Measurements from ENCODE around the gene ZNF468. TPM values are rescaled to one million over a fixed set of nuclear protein-coding genes. Genes with fewer than 3 reads are reported as not detected.
A peak's percentile ranks its signal among the peaks of the same experiment; 100 is the strongest.
"Not testable (repeated sequence)": the region's sequence is repeated elsewhere in the genome, so short reads cannot be mapped to it uniquely, and the experiment has no call there.

Gene ZNF468
- total RNA-seq, 1 donor from 2014 or later, result 21.6 TPM

GRCh38 chr19:52896431-52897137, 39.2 kb upstream of the ZNF468 start:
- DNase-seq (ENCODE audit: extremely low spot score in 2 of 2), result no peak

GRCh38 chr19:52891336-52891735, 33.9 kb upstream of the ZNF468 start:
- Histone ChIP-seq H3K36me3 (peaks cover 0 to 36% of the 10 kb centered on the region in 2 donors), H3K4me3 (no peak overlapping the region), H3K27ac (no peak overlapping the region), H3K9me3 (no peaks in the 10 kb centered on the region), H3K27me3 (no peaks in the 10 kb centered on the region), H3K4me1 (peaks cover 6% of the 10 kb centered on the region)
- no peak for TF ChIP-seq POLR2A (IDR thresholded peaks at IDR 0.05)
- TF ChIP-seq POLR2AphosphoS5 (IDR thresholded peaks at IDR 0.05; ENCODE audit: insufficient read depth in 1 of 2, low read depth in 1 of 2), result no peak
- no peak for TF ChIP-seq CTCF (IDR thresholded peaks at IDR 0.05)
- DNase-seq (ENCODE audit: extremely low spot score in 2 of 2), result no peak
- intact Hi-C loops (cut with DNase I), result no loop called here

More at GRCh38 chr19:52896431-52897137, 39.2 kb upstream of the ZNF468 start:
- Histone ChIP-seq H3K4me1 (peaks cover 17% of the 10 kb centered on the region), H3K27ac (peak overlapping the region; percentile 85), H3K4me3 (peak overlapping the region; percentile 61 to 77), H3K27me3 (no peaks in the 10 kb centered on the region), H3K36me3 (no peaks in the 10 kb centered on the region), H3K9me3 (no peaks in the 10 kb centered on the region)
- intact Hi-C loops (cut with DNase I), result no loop called here
- TF ChIP-seq POLR2A (IDR thresholded peaks at IDR 0.05) (no peak), POLR2AphosphoS5 (IDR thresholded peaks at IDR 0.05; ENCODE audit: insufficient read depth in 1 of 2, low read depth in 1 of 2) (no peak), CTCF (IDR thresholded peaks at IDR 0.05) (no peak)

DNA sequence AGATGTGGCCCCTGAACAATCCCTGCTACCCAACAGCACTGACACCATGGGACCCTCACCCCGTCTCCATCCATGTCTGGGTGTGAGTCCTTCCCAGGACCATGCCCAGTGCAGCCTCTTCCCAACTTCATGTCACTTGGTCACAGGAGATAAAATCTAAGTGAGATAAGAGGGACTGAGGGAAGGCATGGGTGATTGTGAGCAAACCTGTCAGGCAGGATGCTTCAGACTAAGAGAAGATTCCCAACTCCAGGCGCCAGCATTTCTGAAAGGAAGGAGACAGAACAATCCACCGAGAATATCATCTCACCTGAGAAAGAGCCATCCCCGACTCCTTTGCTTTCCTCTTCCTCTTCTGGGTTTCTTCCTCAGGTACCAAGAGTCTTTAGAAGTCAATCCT, 32.5 kb upstream of the ZNF468 start:
- DNase-seq (ENCODE audit: extremely low spot score in 2 of 2), result no peak
- Histone ChIP-seq H3K27me3 (no peaks in the 10 kb centered on the region), H3K4me1 (no peaks in the 10 kb centered on the region), H3K9me3 (no peaks in the 10 kb centered on the region), H3K4me3 (no peak overlapping the region), H3K36me3 (peaks cover 0 to 50% of the 10 kb centered on the region in 2 donors), H3K27ac (no peak overlapping the region)
- TF ChIP-seq CTCF (IDR thresholded peaks at IDR 0.05) (no peak), POLR2AphosphoS5 (IDR thresholded peaks at IDR 0.05; ENCODE audit: insufficient read depth in 1 of 2, low read depth in 1 of 2) (no peak), POLR2A (IDR thresholded peaks at IDR 0.05) (no peak)
- intact Hi-C loops (cut with DNase I), result no loop called here

DNA sequence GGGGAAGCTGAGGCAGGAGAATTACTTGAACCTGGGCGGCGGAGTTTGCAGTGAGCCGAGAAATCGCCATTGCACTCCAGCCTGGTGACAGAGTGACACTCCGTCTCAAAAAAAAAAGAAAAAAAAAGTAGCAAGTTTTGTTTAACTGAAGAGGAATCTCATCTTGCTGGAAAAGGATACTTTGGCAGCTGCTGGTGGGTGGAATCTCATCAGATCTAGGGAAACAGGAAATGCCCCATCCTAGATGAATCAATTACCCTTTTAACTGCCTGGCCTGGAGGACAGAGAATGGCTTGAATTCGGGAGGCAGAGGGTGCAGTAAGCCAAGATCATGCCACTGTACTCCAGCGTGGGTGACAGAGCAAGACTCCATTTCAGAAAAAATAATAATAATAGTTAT, 31.7 kb upstream of the ZNF468 start:
- Histone ChIP-seq H3K9me3 (no peaks in the 10 kb centered on the region), H3K27me3 (no peaks in the 10 kb centered on the region), H3K4me3 (no peak overlapping the region), H3K27ac (no peak overlapping the region), H3K36me3 (peaks cover 0 to 58% of the 10 kb centered on the region in 2 donors), H3K4me1 (no peaks in the 10 kb centered on the region)
- DNase-seq (ENCODE audit: extremely low spot score in 2 of 2), result no peak
- intact Hi-C loops (cut with DNase I), result no loop called here
- no peak for TF ChIP-seq CTCF (IDR thresholded peaks at IDR 0.05)
- TF ChIP-seq POLR2A (IDR thresholded peaks at IDR 0.05), result no peak
- no peak for TF ChIP-seq POLR2AphosphoS5 (IDR thresholded peaks at IDR 0.05; ENCODE audit: insufficient read depth in 1 of 2, low read depth in 1 of 2)

- Histone ChIP-seq H3K27ac (no peak overlapping the region), H3K27me3 (no peaks in the 10 kb centered on the region), H3K4me3 (no peak overlapping the region), H3K9me3 (no peaks in the 10 kb centered on the region), H3K4me1 (no peaks in the 10 kb centered on the region), H3K36me3 (peaks cover 3 to 74% of the 10 kb centered on the region in 2 donors)
- TF ChIP-seq CTCF (IDR thresholded peaks at IDR 0.05) (no peak), POLR2AphosphoS5 (IDR thresholded peaks at IDR 0.05; ENCODE audit: insufficient read depth in 1 of 2, low read depth in 1 of 2) (no peak), POLR2A (IDR thresholded peaks at IDR 0.05) (no peak)
- no peak for DNase-seq (ENCODE audit: extremely low spot score in 2 of 2)
- intact Hi-C loops (cut with DNase I), result no loop called here
These were observed 23.5 kb upstream of the ZNF468 start for GRCh38 chr19:52880895-52881389.

GRCh38 chr19:52872996-52873395, 15.6 kb upstream of the ZNF468 start:
- H3K4me1 ChIP-seq; H3K36me3 ChIP-seq; H3K4me3 ChIP-seq; H3K27me3 ChIP-seq; DNase-seq (ENCODE audit: extremely low spot score in 2 of 2); H3K9me3 ChIP-seq; intact Hi-C loops (cut with DNase I); H3K27ac ChIP-seq: not testable (repeated sequence)

Data from vagina (tissue), 2 donors.